ENCODE data around the gene PMVK. TPM values are rescaled to one million over a fixed set of nuclear protein-coding genes. Genes with fewer than 3 reads are reported as not detected.

The PMVK gene
- total RNA-seq, 1 donor from 2014 or later: 15.7 TPM

GRCh38 chr1:154878371-154879037 lies 58.0 kb downstream of the PMVK start:
- DNase-seq: peak; percentile 87

GRCh38 chr1:154877370-154877974 lies 59.0 kb downstream of the PMVK start:
- no peak for DNase-seq

- DNase-seq: no peak
Observed at GRCh38 chr1:154876842-154877369, 59.6 kb downstream of the PMVK start.

Small RNA genes lying within 50 kb of the gene (small RNA-seq; reads per million reads assigned to genes)
- not detected for gene MIR4258 (ENCODE audit: low replicate concordance)
- not detected for gene RF00017 (ENCODE audit: low replicate concordance)

Other genes with a start within 250 kb of the PMVK start
- 10.8 TPM for gene KCNN3, start 66.4 kb downstream of the PMVK start, total RNA-seq
- 222 TPM for gene PBXIP1, start 19.4 kb upstream of the PMVK start, total RNA-seq
- gene PYGO2, start 25.1 kb upstream of the PMVK start, total RNA-seq: 18.1 TPM
- gene SHC1, start 34.0 kb upstream of the PMVK start, total RNA-seq: 67.9 TPM
- gene CKS1B, start 38.0 kb upstream of the PMVK start, total RNA-seq: 35.2 TPM
- gene FLAD1, start 46.6 kb upstream of the PMVK start, total RNA-seq: 17.0 TPM
- not detected for gene LENEP, start 56.9 kb upstream of the PMVK start, total RNA-seq
- 24.9 TPM for gene ZBTB7B, start 66.1 kb upstream of the PMVK start, total RNA-seq
- gene DCST2, start 97.1 kb upstream of the PMVK start, total RNA-seq: 0.41 TPM
- not detected for gene DCST1, start 97.1 kb upstream of the PMVK start, total RNA-seq
- 62.6 TPM for gene ADAM15, start 114.6 kb upstream of the PMVK start, total RNA-seq
- 5.0 TPM for gene EFNA4, start 127.0 kb upstream of the PMVK start, total RNA-seq
- 0.92 TPM for gene EFNA3, start 142.1 kb upstream of the PMVK start, total RNA-seq
- 25.4 TPM for gene EFNA1, start 191.2 kb upstream of the PMVK start, total RNA-seq
- 11.5 TPM for gene SLC50A1, start 199.1 kb upstream of the PMVK start, total RNA-seq
- gene DPM3, start 203.8 kb upstream of the PMVK start, total RNA-seq: 20.4 TPM
- gene KRTCAP2, start 236.6 kb upstream of the PMVK start, total RNA-seq: 29.6 TPM
- gene TRIM46, start 237.1 kb upstream of the PMVK start, total RNA-seq: 0.72 TPM

Measured in tongue (tissue), 3 donors.